ENCODE measurements around the gene CACNA1H. TPM values are rescaled to one million over a fixed set of nuclear protein-coding genes. Genes with fewer than 3 reads are reported as not detected.

The CACNA1H gene
- total and polyA plus RNA-seq, 2 of the 4 experiments (the other 2 are of a cell fraction), result 1.6 to 5.8 TPM

GRCh38 chr16:1149101-1149636, 3.7 kb upstream of the CACNA1H start:
- TF ChIP-seq CHD1 (IDR thresholded peaks at IDR 0.05; ENCODE audit: low read depth, low read length) (no peak), USF2 (IDR thresholded peaks at IDR 0.05; ENCODE audit: low read depth, low read length) (no peak), NFE2L2 (IDR thresholded peaks at IDR 0.05; ENCODE audit: low read depth, low read length) (no peak), MAFK (IDR thresholded peaks at IDR 0.05; ENCODE audit: low read depth, low read length) (no peak), MXI1 (IDR thresholded peaks at IDR 0.05; ENCODE audit: borderline replicate concordance, low read depth, low read length) (no peak), RCOR1 (IDR thresholded peaks at IDR 0.05; ENCODE audit: insufficient replicate concordance, low read length) (no peak), CTCF (conservative IDR thresholded peaks at IDR 0.05; ENCODE audit: low read depth, low read length) (no peak), FOS (IDR thresholded peaks at IDR 0.05; ENCODE audit: low read depth, low read length) (no peak), BHLHE40 (IDR thresholded peaks at IDR 0.05; ENCODE audit: low read depth, low read length) (no peak), MAZ (IDR thresholded peaks at IDR 0.05; ENCODE audit: borderline replicate concordance, low read depth, low read length) (no peak), POLR2A (IDR thresholded peaks at IDR 0.05; ENCODE audit: low read depth, low read length) (no peak), RAD21 (IDR thresholded peaks at IDR 0.05; ENCODE audit: low read length) (no peak), SMC3 (IDR thresholded peaks at IDR 0.05; ENCODE audit: low read depth, low read length) (no peak), RFX5 (IDR thresholded peaks at IDR 0.05; ENCODE audit: low read depth, low read length) (no peak)
- TF ChIP-seq, protein P1, sequence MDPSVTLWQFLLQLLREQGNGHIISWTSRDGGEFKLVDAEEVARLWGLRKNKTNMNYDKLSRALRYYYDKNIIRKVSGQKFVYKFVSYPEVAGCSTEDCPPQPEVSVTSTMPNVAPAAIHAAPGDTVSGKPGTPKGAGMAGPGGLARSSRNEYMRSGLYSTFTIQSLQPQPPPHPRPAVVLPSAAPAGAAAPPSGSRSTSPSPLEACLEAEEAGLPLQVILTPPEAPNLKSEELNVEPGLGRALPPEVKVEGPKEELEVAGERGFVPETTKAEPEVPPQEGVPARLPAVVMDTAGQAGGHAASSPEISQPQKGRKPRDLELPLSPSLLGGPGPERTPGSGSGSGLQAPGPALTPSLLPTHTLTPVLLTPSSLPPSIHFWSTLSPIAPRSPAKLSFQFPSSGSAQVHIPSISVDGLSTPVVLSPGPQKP (IDR thresholded peaks at IDR 0.05; ENCODE audit: borderline replicate concordance, low read depth, low read length), result no peak
- no peak overlapping the region for H3K23ac ChIP-seq (ENCODE audit: low read depth, low read length)
- no peak overlapping the region for H3K18ac ChIP-seq (ENCODE audit: low read depth, low read length)
- H2BK20ac ChIP-seq (ENCODE audit: low read depth, low read length), result no peak overlapping the region
- no peak overlapping the region for H2BK15ac ChIP-seq (ENCODE audit: low read depth, low read length)
- ATAC-seq (ENCODE audit: low read depth) (no peak), DNase-seq (no peak)
- intact Hi-C loops (cut with micrococcal nuclease), result no loop called here
- no peak overlapping the region for H4K91ac ChIP-seq (ENCODE audit: insufficient read depth, low read depth, low read length)
- H3K4me1 ChIP-seq (ENCODE audit: control insufficient read depth, insufficient read depth, low read length), result no peaks in the 10 kb centered on the region; the same call in 1 of the 2 replicates
- H3K9me1 ChIP-seq (ENCODE audit: insufficient read depth, low read length), result no peaks in the 10 kb centered on the region
- CTCF ChIA-PET, result no interaction called here
- H3K4me2 ChIP-seq (ENCODE audit: low read depth, low read length), result no peak overlapping the region
- no peak overlapping the region for H4K5ac ChIP-seq (ENCODE audit: low read depth, low read length)
- H2AK5ac ChIP-seq (ENCODE audit: low read depth, low read length), result no peak overlapping the region
- H4K8ac ChIP-seq (ENCODE audit: low read depth in 2 of 2, low read length in 2 of 2), result no peak overlapping the region
- H3K27me3 ChIP-seq (ENCODE audit: control insufficient read depth, insufficient read depth, low read length), result peaks cover 10% of the 10 kb centered on the region
- H2BK120ac ChIP-seq (ENCODE audit: low read depth, low read length), result no peak overlapping the region
- in situ Hi-C loops (cut with MboI; ENCODE audit: low sequenced_read_pairs), result no loop called here
- no peak overlapping the region for H2AFZ ChIP-seq (replicated peaks; ENCODE audit: low read length, poor library complexity)
- H3K4me3 ChIP-seq (ENCODE audit: insufficient read depth, low read depth, low read length), result no peak overlapping the region
- H3K36me3 ChIP-seq (ENCODE audit: control insufficient read depth, insufficient read depth, low read length), result no peaks in the 10 kb centered on the region
- 71% methylated on average over 12 of the region's 22 CpGs; no CpG with 5 or more reads in 1 of the 2 experiments for WGBS, 2 experiments (ENCODE audit: extremely low coverage in 2 of 2, insufficient read length in 1 of 2)
- dilution Hi-C loops (cut with HindIII; ENCODE audit: low sequenced_read_pairs, unreplicated experiment), result no loop called here
- BruUV-seq (replicated peaks), result no TSS peak
- no peak overlapping the region for H3K14ac ChIP-seq (replicated peaks; ENCODE audit: low read depth, low read length)
- H3K79me1 ChIP-seq (ENCODE audit: low read depth in 1 of 2, low read length in 2 of 2), result no peaks in the 10 kb centered on the region
- H3K56ac ChIP-seq (ENCODE audit: extremely low read depth, insufficient read depth, low read length), result no peak overlapping the region
- H4K20me1 ChIP-seq (ENCODE audit: insufficient read depth, low read length), result no peaks in the 10 kb centered on the region
- POLR2A ChIA-PET (ENCODE audit: unreplicated experiment), result no interaction called here
- no peak overlapping the region for H3K27ac ChIP-seq (ENCODE audit: insufficient read depth, low read length)
- H2BK5ac ChIP-seq (ENCODE audit: low read depth, low read length, poor library complexity, severe bottlenecking), result no peak overlapping the region
- no peak overlapping the region for H3K4ac ChIP-seq (ENCODE audit: low read depth, low read length)
- H2AK9ac ChIP-seq (replicated peaks; ENCODE audit: low read depth, low read length, poor library complexity), result no peak overlapping the region
- H3K9ac ChIP-seq (ENCODE audit: low read depth, low read length), result no peak overlapping the region
- H3K9me3 ChIP-seq (ENCODE audit: control insufficient read depth, insufficient read depth, low read length), result peaks cover 5% of the 10 kb centered on the region; the same call in 1 of the 2 replicates
